AG08395 (cell line): ENCODE data around the gene SERF1B.
"Not testable (repeated sequence)": the region's sequence is repeated elsewhere in the genome, so short reads cannot be mapped to it uniquely, and the experiment has no call there.

Experiments used
- DNase-seq: peaks from one replicate; pipeline ENCODE4 v3.0.0; 2012; ENCODE audit warnings: mixed read lengths, low spot score

The SERF1B gene

DNA sequence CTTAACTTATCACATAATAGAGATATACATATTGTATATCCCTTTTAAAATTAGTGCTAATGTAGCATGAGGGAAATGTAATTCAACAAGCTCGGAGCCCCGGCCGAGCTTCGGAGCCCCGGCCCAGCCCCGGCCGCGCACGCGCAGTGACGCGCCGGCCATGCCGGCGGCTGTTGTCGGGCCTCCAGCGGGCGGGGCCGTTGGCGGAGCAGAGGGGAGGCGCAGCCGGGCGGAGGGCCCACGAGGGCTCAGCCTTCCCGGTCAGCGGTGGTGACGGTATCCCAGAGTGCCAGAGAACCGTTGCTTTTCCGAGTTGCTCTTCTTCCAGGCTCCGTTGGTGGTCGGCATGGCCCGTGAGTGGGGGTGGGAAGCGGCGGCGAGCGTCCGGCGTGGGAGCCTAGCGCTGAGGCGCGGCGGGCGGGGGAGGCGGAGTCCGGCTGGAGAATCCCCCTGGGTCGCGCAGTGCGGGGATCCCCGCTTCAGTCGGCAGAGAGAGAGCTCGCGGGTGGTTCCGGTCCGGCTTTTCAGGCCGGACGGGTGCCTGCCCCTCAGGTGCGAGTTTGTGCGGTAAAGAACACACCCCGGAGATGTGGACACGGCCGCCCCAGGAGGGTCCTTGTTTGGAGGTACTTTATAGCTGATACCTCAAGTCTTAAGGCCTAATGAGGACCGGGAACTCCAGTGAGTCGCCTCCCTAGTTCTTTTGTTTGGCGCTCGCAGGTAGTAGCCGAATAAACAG is at the start of gene SERF1B:
Gene SERF1B, plus strand, starts transcription at position 146 of the 739 bp plus-strand sequence. Its CDS starts 201 bp downstream, at position 347.
- DNase-seq = not testable (repeated sequence)

DNA sequence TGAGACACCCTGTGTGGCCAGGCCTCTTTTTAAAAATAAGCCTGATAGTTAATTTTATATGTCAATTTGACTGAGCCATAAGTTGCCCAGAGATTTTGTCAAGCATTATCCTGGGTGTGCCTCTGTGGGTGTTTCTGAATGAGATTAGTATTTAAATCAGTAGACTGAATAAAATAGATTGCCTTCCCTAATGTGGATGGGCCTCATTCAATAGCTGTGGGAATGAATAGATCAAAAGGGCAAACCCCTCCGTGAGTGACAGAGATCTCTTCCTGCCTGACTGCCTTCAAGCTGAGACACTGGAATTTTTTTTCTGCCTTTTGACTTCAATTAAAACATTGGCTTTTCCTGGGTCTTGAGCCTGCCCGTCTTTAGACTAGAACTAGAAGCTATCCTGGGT is 33.3 kb upstream of the SERF1B start:
- DNase-seq = not testable (repeated sequence)

DNA sequence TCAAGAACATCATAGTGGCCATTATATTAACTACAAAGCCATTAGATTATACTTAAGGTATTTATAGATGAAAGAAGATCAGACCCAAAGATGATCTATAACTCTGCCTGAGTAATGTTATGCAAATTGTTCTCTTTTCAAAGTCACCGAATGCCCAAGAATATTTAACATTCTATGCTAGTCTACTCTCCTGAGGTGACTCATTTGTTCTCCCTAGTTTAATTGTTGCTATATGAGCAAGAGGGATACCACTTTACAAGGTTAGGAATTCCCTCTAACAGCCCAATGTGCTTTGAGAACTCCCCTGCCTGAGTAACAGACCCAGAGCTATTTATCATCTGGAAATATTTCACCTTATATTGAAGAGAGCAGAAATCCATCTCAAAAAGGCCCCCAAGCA is 29.5 kb upstream of the SERF1B start:
- not testable (repeated sequence) for DNase-seq

DNA sequence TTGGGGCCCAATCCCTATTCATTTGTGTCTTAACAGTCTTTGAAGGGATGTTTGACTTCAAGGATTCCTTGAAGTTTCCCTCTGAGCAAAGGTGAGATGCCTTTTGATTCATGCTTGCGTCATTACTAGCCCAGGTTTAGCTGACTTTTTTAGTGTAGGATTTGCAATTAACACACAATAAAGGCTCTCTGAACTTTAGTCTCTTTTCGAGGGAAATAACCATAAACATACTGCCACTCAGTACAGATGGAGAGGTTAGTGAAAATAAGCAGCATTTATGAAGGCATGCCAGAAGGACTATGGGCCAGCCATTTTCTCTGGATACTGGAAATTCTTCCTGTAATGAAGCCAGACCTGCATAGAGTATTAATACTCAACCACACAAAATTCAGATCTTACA is 4.4 kb upstream of the SERF1B start:
- DNase-seq = not testable (repeated sequence)

DNA sequence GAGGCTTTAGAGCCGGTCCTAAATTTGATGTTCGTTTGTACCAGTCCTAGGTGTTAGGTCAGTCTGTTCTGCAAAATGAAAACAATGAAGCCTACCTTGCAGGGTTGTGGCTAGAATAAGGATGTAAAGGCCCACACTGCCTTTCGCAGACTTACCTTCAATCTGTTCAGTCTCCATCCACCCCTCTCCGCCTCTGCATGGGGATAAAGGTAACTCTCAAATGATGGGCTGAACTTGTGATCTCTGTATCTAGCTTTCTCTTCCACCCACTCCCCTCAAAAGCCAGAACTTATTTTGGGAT is 744 bp downstream of the SERF1B start:
- not testable (repeated sequence) for DNase-seq

DNA sequence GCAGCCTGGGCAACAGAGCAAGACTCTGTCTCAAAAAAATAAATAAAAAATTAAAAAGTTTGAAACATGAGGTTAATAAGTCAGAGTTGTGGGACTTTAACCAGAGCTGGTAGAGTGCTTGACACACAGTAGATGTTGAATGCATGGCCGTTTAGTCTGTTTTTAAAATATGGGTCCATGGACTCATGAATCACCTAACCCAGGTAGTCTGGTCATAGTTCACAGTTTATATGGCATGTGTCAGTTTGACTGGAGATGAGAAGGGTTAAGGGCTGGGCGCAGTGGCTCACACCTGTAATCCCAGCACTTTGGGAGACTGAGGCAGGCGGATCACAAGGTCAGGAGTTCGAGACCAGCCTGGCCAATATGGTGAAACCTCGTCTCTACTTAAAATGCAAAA is 6.2 kb downstream of the SERF1B start:
- DNase-seq = not testable (repeated sequence)

DNA sequence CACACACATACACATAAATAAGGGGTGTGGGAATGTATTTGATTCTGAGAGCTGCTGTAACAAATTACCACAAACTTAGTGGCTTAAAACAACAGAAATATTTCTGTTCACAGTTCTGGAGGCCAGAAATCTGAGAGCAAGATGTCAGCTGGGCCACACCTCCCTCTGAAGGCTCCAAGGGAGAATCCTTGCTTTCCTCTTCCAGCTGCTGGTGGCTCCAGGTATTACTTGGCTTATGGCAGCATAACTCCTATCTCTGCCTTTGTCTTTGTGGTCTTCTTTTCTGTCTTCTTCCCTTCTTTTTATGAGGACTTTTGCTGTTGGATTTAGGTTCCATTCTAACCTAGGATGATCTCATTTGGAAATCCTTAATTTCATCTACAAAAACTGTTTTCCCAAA is 16.4 kb downstream of the SERF1B start:
- DNase-seq = not testable (repeated sequence)

DNA sequence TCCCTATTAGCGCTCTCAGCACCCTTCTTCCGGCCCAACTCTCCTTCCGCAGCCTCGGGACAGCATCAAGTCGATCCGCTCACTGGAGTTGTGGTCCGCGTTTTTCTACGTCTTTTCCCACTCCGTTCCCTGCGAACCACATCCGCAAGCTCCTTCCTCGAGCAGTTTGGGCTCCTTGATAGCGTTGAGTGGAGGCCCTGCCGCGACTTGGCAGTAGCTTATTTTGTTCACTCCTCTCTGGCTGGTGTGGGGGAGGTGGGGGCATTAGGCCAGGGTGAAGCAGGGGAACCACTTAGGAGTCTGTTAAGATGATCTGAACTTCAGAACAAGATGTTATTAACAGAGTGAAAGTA is 24.7 kb downstream of the SERF1B start:
- DNase-seq = not testable (repeated sequence)

DNA sequence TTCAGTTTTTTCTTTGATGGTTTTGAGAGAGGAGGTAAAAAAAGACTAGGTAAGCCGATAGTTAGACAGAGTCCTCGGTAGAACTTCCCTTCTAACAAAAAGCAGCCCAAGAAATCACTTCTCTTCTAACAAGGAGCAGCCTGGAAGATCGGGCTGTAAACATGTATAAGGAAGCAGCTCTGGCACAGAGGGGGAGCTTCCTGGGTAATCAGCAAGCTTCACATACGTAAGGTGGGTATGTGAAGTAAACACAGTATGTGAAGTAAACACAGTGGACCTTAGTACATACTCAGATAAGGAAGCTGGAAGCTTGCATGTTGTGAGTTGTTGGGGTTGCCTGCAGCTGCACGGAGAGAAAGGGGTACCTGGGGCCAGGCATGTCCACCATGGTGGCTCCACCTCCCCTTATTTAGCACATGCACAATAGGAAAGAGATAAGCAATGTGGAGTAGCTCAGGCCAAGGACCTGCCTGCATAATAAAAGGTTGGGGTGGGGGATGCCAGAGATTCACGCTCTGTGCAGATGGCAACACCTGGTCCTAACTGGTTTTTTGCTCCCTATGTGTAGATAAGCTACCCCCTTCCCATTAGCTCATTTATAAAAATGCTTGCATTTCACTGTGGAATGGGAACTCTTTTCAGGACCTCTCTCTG is 31.4 kb downstream of the SERF1B start:
- DNase-seq = not testable (repeated sequence)

DNA sequence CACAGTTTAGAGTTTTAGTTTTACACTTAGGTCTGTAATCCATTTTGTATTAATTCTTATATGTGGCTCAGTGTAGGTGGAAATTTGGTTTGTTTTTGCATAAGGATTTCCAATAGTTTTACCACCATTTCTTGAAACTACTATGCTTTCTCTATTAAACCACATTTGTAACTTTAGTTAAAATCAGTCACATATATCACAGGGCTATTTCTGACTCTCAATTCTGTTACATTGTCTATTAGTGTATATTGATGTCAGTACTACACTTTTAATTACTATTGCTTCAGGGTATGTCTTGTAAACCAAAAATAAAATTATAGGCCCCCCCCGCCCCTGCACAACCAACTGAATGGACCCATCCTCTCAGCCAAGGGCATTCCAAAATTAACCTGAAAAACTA is 32.1 kb downstream of the SERF1B start:
- not testable (repeated sequence) for DNase-seq

DNA sequence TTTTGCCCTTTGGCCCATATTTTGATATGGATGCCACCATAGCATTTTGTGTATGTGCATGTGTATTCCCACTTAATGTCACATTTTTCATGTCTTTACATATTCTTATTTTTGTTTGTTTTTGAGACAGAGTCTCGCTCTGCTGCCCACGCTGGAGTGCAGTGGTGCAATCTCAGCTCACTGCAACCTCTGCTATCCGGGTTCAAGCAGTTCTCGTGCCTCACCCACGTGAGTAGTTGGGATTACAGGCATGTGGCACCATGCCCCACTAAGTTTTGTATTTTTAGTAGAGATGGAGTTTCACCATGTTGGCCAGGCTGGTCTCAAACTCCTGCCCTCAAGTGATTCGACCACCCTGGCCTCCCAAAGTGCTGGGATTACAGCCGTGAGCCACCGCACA is 52.6 kb downstream of the SERF1B start:
- not testable (repeated sequence) for DNase-seq

DNA sequence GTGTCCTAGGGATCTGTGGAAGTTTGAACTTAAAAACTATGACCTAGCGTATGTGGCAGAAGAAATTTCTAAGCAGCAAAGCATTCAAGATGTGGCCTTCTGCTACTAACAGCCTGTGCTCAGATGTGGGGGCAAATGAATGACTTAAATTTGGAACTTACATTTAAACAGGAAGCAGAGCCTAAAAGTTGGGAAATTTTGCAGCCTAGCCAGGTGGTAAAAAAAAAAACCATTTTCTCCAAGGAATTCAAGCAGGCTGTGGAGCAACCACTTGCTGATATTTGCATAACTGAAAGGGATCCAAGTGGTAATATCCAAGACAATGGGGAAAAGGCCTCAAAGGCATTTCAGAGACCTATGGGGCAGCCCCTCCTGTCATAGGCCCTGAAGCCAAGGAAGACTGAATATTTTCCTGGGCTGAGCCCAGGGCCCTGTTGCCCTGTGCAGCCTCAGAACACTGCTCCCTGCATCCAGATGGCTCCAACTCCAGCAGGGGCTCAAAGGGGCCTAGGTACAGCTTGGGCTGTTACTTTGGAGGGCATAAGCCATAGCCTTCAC is 63.9 kb downstream of the SERF1B start:
- DNase-seq = not testable (repeated sequence)

DNA sequence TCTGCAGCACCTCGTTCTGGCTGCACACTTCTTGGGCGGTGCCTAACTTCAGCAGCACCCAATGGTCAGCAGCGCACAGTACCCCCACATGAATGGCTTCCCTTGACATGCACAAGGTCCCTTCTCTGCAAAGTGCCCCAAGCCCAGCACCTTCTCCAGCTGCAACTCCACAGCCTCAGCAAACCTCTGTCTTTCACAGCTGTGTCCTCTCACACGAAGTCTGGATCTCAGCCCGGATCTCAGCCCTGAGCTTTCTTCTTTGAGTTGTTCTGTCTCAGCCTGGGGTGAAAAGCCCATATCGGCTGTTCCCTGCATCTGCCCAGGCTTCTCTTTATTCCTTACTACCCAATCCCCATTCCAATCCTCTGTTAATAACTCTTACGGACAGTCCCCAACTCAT is 66.7 kb downstream of the SERF1B start:
- not testable (repeated sequence) for DNase-seq
